Stimulated activated CD4-positive, alpha-beta T cell treated with anti-CD3 and anti-CD28 coated beads, Interleukin-1b, Interleukin-23, amount 100 ng/mL, for 24 hours (primary cell): ENCODE data around the gene SYNPO2.
A peak's percentile ranks its signal among the peaks of the same experiment; 100 is the strongest.
"Not testable (repeated sequence)": the region's sequence is repeated elsewhere in the genome, so short reads cannot be mapped to it uniquely, and the experiment has no call there.

Experiments used
- DNase-seq, 4 experiments: peaks; one replicate each; pipeline ENCODE4 v3.0.0-alpha.2; 2020; ENCODE audit warnings: low read depth in 4 of 4, low spot score in 1 of 4

Gene SYNPO2

GRCh38 chr4:118973295-118973694 lies 84.6 kb downstream of the SYNPO2 start:
- DNase-seq, result no peak

- no peak for DNase-seq
Measured at GRCh38 chr4:118974758-118975157, 86.1 kb downstream of the SYNPO2 start.

GRCh38 chr4:118975449-118976192 lies 87.0 kb downstream of the SYNPO2 start:
- DNase-seq, result no peak

- DNase-seq, result not testable (repeated sequence)
Measured at GRCh38 chr4:118976193-118976560, 87.5 kb downstream of the SYNPO2 start.

- DNase-seq, result not testable (repeated sequence)
Measured at GRCh38 chr4:118977100-118977499, 88.4 kb downstream of the SYNPO2 start.

- DNase-seq, result no peak
Measured at GRCh38 chr4:118979712-118980111, 91.1 kb downstream of the SYNPO2 start.

GRCh38 chr4:118981171-118981838 lies 92.7 kb downstream of the SYNPO2 start:
- no peak for DNase-seq

GRCh38 chr4:118981839-118982381 lies 93.3 kb downstream of the SYNPO2 start:
- peak; percentile 5 to 22 (median 13) for DNase-seq

- no peak for DNase-seq
Measured at GRCh38 chr4:118983293-118983692, 94.6 kb downstream of the SYNPO2 start.

- DNase-seq, result no peak
Measured at GRCh38 chr4:118983831-118984230, 95.2 kb downstream of the SYNPO2 start.

GRCh38 chr4:118985170-118986000 lies 96.7 kb downstream of the SYNPO2 start:
- DNase-seq, result no peak

- DNase-seq, result no peak
Measured at GRCh38 chr4:118987959-118988634, 99.4 kb downstream of the SYNPO2 start.

GRCh38 chr4:118988635-118988972 lies 100.0 kb downstream of the SYNPO2 start:
- DNase-seq, result no peak

GRCh38 chr4:118989098-118990080 lies 100.7 kb downstream of the SYNPO2 start:
- DNase-seq, result no peak

GRCh38 chr4:118991686-118992085 lies 103.0 kb downstream of the SYNPO2 start:
- no peak for DNase-seq

GRCh38 chr4:118992149-118992548 lies 103.5 kb downstream of the SYNPO2 start:
- no peak for DNase-seq

GRCh38 chr4:118993333-118993732 lies 104.7 kb downstream of the SYNPO2 start:
- no peak for DNase-seq

- no peak for DNase-seq
Measured at GRCh38 chr4:118994030-118994429, 105.4 kb downstream of the SYNPO2 start.

- no peak for DNase-seq
Measured at GRCh38 chr4:118995693-118996391, 107.2 kb downstream of the SYNPO2 start.
